BLaER1 treated with 17β-estradiol and CSF1 and Interleukin-3, amounts not matched to agents 10 nM and 100 nM (cell line): ENCODE data around the gene TOX3.

Experiments used
- H3K27ac ChIP-seq, 11 experiments: shearing (Covaris generic); formaldehyde crosslinking; 2 replicates each; pipeline ENCODE4 v1.8.1; 2022
- H3K27me3 ChIP-seq, 11 experiments: shearing (Covaris generic); formaldehyde crosslinking; 2 replicates each; pipeline ENCODE4 v1.8.1; 2022
- H3K36me3 ChIP-seq, 11 experiments: shearing (Covaris generic); formaldehyde crosslinking; 2 replicates each; pipeline ENCODE4 v1.8.1; 2022
- H3K4me1 ChIP-seq, 10 experiments: shearing (Covaris generic); formaldehyde crosslinking; 2 replicates each; pipeline ENCODE4 v1.8.1; 2022
- H3K4me2 ChIP-seq, 11 experiments: shearing (Covaris generic); formaldehyde crosslinking; 2 replicates each; pipeline ENCODE4 v1.8.1; 2022
- H3K4me3 ChIP-seq, 10 experiments: shearing (Covaris generic); formaldehyde crosslinking; 2 replicates each; pipeline ENCODE4 v1.8.1; 2022
- H3K9ac ChIP-seq, 11 experiments: shearing (Covaris generic); formaldehyde crosslinking; 2 replicates each; pipeline ENCODE4 v1.8.1; 2022
- H3K9me3 ChIP-seq, 11 experiments: shearing (Covaris generic); formaldehyde crosslinking; replicated peaks in 1 of 11; 2 replicates each; pipeline ENCODE4 v1.8.1; 2022
- H4K20me1 ChIP-seq, 11 experiments: shearing (Covaris generic); formaldehyde crosslinking; 2 replicates each; pipeline ENCODE4 v1.8.1; 2022
- Cebpa-rat ChIP-seq, 11 experiments: shearing (Covaris generic); IDR thresholded peaks; 2 replicates each; pipeline ENCODE4 v1.8.1; 2022

TOX3 gene

DNA sequence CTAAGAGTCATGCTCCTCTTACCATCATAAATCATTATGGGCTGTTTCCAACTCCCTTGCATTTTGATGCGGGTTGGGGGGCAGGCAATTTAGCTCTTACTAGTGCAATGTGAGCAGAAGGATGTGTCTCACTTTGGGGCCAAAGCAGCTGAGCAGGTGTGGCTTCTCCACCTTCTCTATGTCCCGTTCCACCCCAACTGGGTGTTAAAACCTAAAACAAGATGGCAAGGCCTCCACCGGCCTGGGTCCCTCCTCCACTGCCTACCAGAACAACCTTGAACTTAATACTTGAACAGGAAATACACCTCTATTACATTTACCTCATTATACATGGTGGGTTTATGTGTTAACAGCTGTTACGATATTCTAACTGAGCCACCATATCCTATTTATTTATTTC lies 52.8 kb downstream of the TOX3 start:
- no peak overlapping the region for H3K27ac ChIP-seq
- H3K9me3 ChIP-seq = peaks cover 0 to 9% (median 0%) of the 10 kb centered on the region in 11 experiments; a peak in 4 of 22 replicates
- H3K36me3 ChIP-seq = no peaks in the 10 kb centered on the region; a peak in 1 of 22 replicates
- H3K4me2 ChIP-seq = no peak overlapping the region
- no peaks in the 10 kb centered on the region for H4K20me1 ChIP-seq
- no peak overlapping the region for H3K9ac ChIP-seq
- no peak for TF ChIP-seq Cebpa-rat (IDR thresholded peaks at IDR 0.05)
- H3K27me3 ChIP-seq = no peaks in the 10 kb centered on the region
- no peak overlapping the region for H3K4me3 ChIP-seq
- H3K4me1 ChIP-seq = peaks cover 0 to 23% (median 5%) of the 10 kb centered on the region in 10 experiments; a peak in 8 of 20 replicates

GRCh38 chr16:52492789-52493357 lies 54.1 kb downstream of the TOX3 start:
- Histone ChIP-seq H4K20me1 (no peaks in the 10 kb centered on the region), H3K9me3 (peaks cover 0 to 9% (median 0%) of the 10 kb centered on the region in 11 experiments; a peak in 3 of 22 replicates), H3K4me1 (peaks cover 0 to 10% (median 0%) of the 10 kb centered on the region in 10 experiments; a peak in 3 of 20 replicates), H3K27ac (no peak overlapping the region), H3K4me2 (no peak overlapping the region), H3K4me3 (no peak overlapping the region), H3K9ac (no peak overlapping the region), H3K27me3 (no peaks in the 10 kb centered on the region), H3K36me3 (no peaks in the 10 kb centered on the region; a peak in 1 of 22 replicates)
- TF ChIP-seq Cebpa-rat (IDR thresholded peaks at IDR 0.05) = no peak

DNA sequence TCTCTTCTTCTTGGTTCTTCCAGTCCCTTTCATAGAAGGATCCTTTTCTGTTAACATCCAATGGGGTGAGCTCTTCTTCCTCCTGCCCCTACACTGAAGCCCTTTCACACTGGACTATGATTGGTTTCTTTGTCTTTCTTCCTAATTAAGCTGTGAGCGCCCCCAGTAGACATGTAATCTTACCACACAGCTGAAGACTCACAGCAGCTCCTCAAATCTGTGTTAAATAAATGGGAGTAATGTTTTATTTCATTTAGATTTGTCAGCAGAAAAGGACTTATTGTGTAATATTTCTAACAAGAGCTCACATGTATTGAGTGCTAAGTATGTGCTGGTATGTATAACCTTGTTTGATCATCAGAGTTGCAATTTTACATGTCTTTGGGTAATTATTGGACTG lies 55.7 kb downstream of the TOX3 start:
- peak in 1 of 11 experiments; percentile 24; a peak in 1 of 22 replicates for TF ChIP-seq Cebpa-rat (IDR thresholded peaks at IDR 0.05)
- Histone ChIP-seq H3K4me2 (no peak overlapping the region), H3K4me3 (no peak overlapping the region), H4K20me1 (no peaks in the 10 kb centered on the region), H3K27me3 (no peaks in the 10 kb centered on the region), H3K9ac (no peak overlapping the region), H3K4me1 (no peaks in the 10 kb centered on the region), H3K36me3 (no peaks in the 10 kb centered on the region; a peak in 1 of 22 replicates), H3K9me3 (peaks cover 0 to 9% (median 0%) of the 10 kb centered on the region in 11 experiments; a peak in 3 of 22 replicates), H3K27ac (no peak overlapping the region)

DNA sequence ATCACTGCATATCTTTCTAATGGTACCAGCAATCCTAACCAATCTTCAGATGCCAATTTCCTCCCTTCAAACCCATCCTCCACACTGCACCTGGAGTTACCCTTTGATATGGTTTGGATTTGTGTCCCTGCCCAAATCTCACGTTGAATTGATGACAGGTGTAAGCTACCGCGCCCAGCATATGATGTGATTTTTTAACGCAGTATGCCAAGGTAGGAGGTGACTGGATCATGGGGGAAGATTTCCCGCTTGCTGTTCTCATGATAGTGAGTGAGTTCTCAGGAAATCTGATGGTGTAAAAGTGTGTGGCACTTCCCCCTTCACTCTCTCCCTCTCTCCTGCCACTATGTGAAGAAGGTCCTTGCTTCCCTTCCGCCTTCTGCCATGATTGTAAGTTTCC lies 57.0 kb downstream of the TOX3 start:
- H3K4me3 ChIP-seq = no peak overlapping the region
- no peak overlapping the region for H3K4me2 ChIP-seq
- peaks cover 0 to 9% (median 0%) of the 10 kb centered on the region in 11 experiments; a peak in 3 of 22 replicates for H3K9me3 ChIP-seq
- H3K9ac ChIP-seq = no peak overlapping the region
- H3K36me3 ChIP-seq = no peaks in the 10 kb centered on the region; a peak in 1 of 22 replicates
- no peaks in the 10 kb centered on the region for H3K27me3 ChIP-seq
- no peak for TF ChIP-seq Cebpa-rat (IDR thresholded peaks at IDR 0.05)
- H3K4me1 ChIP-seq = no peaks in the 10 kb centered on the region
- no peaks in the 10 kb centered on the region for H4K20me1 ChIP-seq
- H3K27ac ChIP-seq = no peak overlapping the region

DNA sequence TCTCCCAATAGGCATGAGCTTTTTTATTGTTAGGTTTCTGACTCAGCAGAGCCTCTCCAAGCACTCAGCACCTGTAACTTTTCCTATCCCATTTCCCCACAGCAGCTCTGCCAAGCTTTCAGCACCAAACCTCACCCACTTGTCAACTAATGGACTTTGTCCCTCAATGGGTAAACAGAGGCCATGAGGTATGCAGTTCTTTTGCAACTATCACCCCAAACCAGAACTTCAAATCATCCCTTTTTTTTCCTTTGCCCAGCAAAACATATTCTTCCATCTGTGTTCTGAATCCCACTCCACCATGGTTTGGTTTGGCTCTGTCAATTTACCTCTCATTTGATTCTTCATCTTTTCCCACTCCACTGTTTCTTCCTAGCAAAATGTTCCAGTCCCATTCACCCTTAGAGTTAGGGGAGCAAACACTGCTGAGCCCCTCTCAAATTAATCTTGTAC lies 58.1 kb downstream of the TOX3 start:
- no peak overlapping the region for H3K27ac ChIP-seq
- H3K4me2 ChIP-seq = no peak overlapping the region
- H3K4me3 ChIP-seq = no peak overlapping the region
- H3K27me3 ChIP-seq = no peaks in the 10 kb centered on the region
- no peaks in the 10 kb centered on the region; a peak in 1 of 22 replicates for H3K36me3 ChIP-seq
- H3K4me1 ChIP-seq = no peaks in the 10 kb centered on the region
- no peak for TF ChIP-seq Cebpa-rat (IDR thresholded peaks at IDR 0.05)
- H3K9ac ChIP-seq = no peak overlapping the region
- H4K20me1 ChIP-seq = no peaks in the 10 kb centered on the region
- peaks cover 0 to 9% (median 0%) of the 10 kb centered on the region in 11 experiments; a peak in 3 of 22 replicates for H3K9me3 ChIP-seq

GRCh38 chr16:52487849-52488457 lies 59.0 kb downstream of the TOX3 start:
- no peak for TF ChIP-seq Cebpa-rat (IDR thresholded peaks at IDR 0.05)
- H3K9ac ChIP-seq = no peak overlapping the region
- peaks cover 0 to 7% (median 0%) of the 10 kb centered on the region in 10 experiments; a peak in 6 of 20 replicates for H3K4me1 ChIP-seq
- H3K4me3 ChIP-seq = no peak overlapping the region
- no peak overlapping the region for H3K4me2 ChIP-seq
- H3K9me3 ChIP-seq = peaks cover 0 to 9% (median 0%) of the 10 kb centered on the region in 11 experiments; a peak in 3 of 22 replicates
- H3K27ac ChIP-seq = no peak overlapping the region
- no peaks in the 10 kb centered on the region; a peak in 1 of 22 replicates for H3K36me3 ChIP-seq
- no peaks in the 10 kb centered on the region for H4K20me1 ChIP-seq
- H3K27me3 ChIP-seq = no peaks in the 10 kb centered on the region

- Histone ChIP-seq H3K9me3 (no peaks in the 10 kb centered on the region), H3K9ac (no peak overlapping the region), H3K4me2 (no peak overlapping the region), H3K4me3 (no peak overlapping the region), H4K20me1 (no peaks in the 10 kb centered on the region), H3K27ac (no peak overlapping the region), H3K4me1 (peaks cover 0 to 11% (median 0%) of the 10 kb centered on the region in 10 experiments; a peak in 6 of 20 replicates), H3K36me3 (no peaks in the 10 kb centered on the region), H3K27me3 (no peaks in the 10 kb centered on the region)
- TF ChIP-seq Cebpa-rat (IDR thresholded peaks at IDR 0.05) = 0 out of 22 replicates have a peak, but pooled peaks of 1 of the 11 experiments have one; percentile 6
Observed at GRCh38 chr16:52480237-52480636, 66.7 kb downstream of the TOX3 start.

DNA sequence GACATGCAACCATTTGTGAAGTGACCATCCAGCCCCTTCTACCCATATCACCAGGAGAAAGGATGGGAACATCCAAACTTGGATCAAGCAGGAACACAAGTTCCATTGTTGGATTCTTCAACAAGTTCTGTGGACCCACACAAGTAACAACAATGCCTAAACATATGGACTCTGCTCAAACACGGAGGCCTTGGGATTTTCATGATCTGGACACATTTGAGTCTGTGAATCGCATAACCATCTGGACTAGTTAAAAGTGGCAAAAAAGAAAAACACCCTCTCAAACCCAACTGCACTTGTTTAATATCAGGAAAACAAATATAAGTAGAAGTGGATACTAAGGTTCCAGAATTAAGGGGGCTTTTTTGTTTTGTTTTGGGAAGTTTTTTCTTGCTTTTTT lies 70.8 kb downstream of the TOX3 start:
- Histone ChIP-seq H3K36me3 (no peaks in the 10 kb centered on the region), H3K27ac (no peak overlapping the region), H3K4me2 (no peak overlapping the region), H3K4me3 (no peak overlapping the region), H3K9me3 (0 out of 22 replicates have a peak, but pooled peaks cover 0 to 6% (median 0%) of the 10 kb centered on the region in 11 experiments), H3K9ac (no peak overlapping the region), H3K4me1 (no peaks in the 10 kb centered on the region), H4K20me1 (no peaks in the 10 kb centered on the region), H3K27me3 (no peaks in the 10 kb centered on the region)
- no peak for TF ChIP-seq Cebpa-rat (IDR thresholded peaks at IDR 0.05)

- no peak for TF ChIP-seq Cebpa-rat (IDR thresholded peaks at IDR 0.05)
- no peaks in the 10 kb centered on the region for H4K20me1 ChIP-seq
Observed at GRCh38 chr16:52474679-52475078, 72.3 kb downstream of the TOX3 start.

More at GRCh38 chr16:52474679-52475078, 72.3 kb downstream of the TOX3 start:
- Histone ChIP-seq H3K9me3 (0 out of 22 replicates have a peak, but pooled peaks cover 0 to 6% (median 0%) of the 10 kb centered on the region in 11 experiments), H3K9ac (no peak overlapping the region), H3K4me2 (no peak overlapping the region), H3K4me3 (no peak overlapping the region), H3K36me3 (no peaks in the 10 kb centered on the region), H3K27me3 (no peaks in the 10 kb centered on the region), H3K27ac (no peak overlapping the region), H3K4me1 (no peaks in the 10 kb centered on the region)
